ENCODE results near the gene PELO.
"Not testable (repeated sequence)": the region's sequence is repeated elsewhere in the genome, so short reads cannot be mapped to it uniquely, and the experiment has no call there.

PELO gene

GRCh38 chr5:52801329-52801728 is 13.6 kb downstream of the PELO start:
- no peak for DNase-seq (ENCODE audit: low read depth)

GRCh38 chr5:52802272-52802973 is 14.7 kb downstream of the PELO start:
- DNase-seq (ENCODE audit: low read depth): no peak

- DNase-seq (ENCODE audit: low read depth): no peak
Measured at GRCh38 chr5:52802974-52803336, 15.2 kb downstream of the PELO start.

- DNase-seq (ENCODE audit: low read depth): no peak
Measured at GRCh38 chr5:52804387-52804791, 16.7 kb downstream of the PELO start.

GRCh38 chr5:52804981-52805380 is 17.3 kb downstream of the PELO start:
- DNase-seq (ENCODE audit: low read depth): no peak

- no peak for DNase-seq (ENCODE audit: low read depth)
Measured at GRCh38 chr5:52805615-52806014, 17.9 kb downstream of the PELO start.

- no peak for DNase-seq (ENCODE audit: low read depth)
Measured at GRCh38 chr5:52807037-52807436, 19.3 kb downstream of the PELO start.

- no peak for DNase-seq (ENCODE audit: low read depth)
Measured at GRCh38 chr5:52807723-52808122, 20.0 kb downstream of the PELO start.

- no peak for DNase-seq (ENCODE audit: low read depth)
Measured at GRCh38 chr5:52808316-52808901, 20.7 kb downstream of the PELO start.

- DNase-seq (ENCODE audit: low read depth): no peak
Measured at GRCh38 chr5:52809884-52810283, 22.2 kb downstream of the PELO start.

GRCh38 chr5:52810426-52810825 is 22.7 kb downstream of the PELO start:
- DNase-seq (ENCODE audit: low read depth): no peak

- DNase-seq (ENCODE audit: low read depth): no peak
Measured at GRCh38 chr5:52811067-52811749, 23.5 kb downstream of the PELO start.

GRCh38 chr5:52814352-52815148 is 26.8 kb downstream of the PELO start:
- no peak for DNase-seq (ENCODE audit: low read depth)

GRCh38 chr5:52817818-52818217 is 30.1 kb downstream of the PELO start:
- no peak for DNase-seq (ENCODE audit: low read depth)

GRCh38 chr5:52818360-52818759 is 30.6 kb downstream of the PELO start:
- DNase-seq (ENCODE audit: low read depth): no peak

- DNase-seq (ENCODE audit: low read depth): not testable (repeated sequence)
Measured at GRCh38 chr5:52818807-52819206, 31.1 kb downstream of the PELO start.

- no peak for DNase-seq (ENCODE audit: low read depth)
Measured at GRCh38 chr5:52821901-52822300, 34.2 kb downstream of the PELO start.

- DNase-seq (ENCODE audit: low read depth): no peak
Measured at GRCh38 chr5:52822437-52822836, 34.7 kb downstream of the PELO start.

- DNase-seq (ENCODE audit: low read depth): no peak
Measured at GRCh38 chr5:52824827-52825226, 37.1 kb downstream of the PELO start.

- peak; percentile 94 for DNase-seq (ENCODE audit: low read depth)
Measured at GRCh38 chr5:52825826-52826225, 38.1 kb downstream of the PELO start.

GRCh38 chr5:52827815-52828214 is 40.1 kb downstream of the PELO start:
- DNase-seq (ENCODE audit: low read depth): no peak

- DNase-seq (ENCODE audit: low read depth): no peak
Measured at GRCh38 chr5:52829664-52830063, 41.9 kb downstream of the PELO start.

- no peak for DNase-seq (ENCODE audit: low read depth)
Measured at GRCh38 chr5:52830650-52831049, 42.9 kb downstream of the PELO start.
